ENCODE data around the gene LAMC3.

DNA sequence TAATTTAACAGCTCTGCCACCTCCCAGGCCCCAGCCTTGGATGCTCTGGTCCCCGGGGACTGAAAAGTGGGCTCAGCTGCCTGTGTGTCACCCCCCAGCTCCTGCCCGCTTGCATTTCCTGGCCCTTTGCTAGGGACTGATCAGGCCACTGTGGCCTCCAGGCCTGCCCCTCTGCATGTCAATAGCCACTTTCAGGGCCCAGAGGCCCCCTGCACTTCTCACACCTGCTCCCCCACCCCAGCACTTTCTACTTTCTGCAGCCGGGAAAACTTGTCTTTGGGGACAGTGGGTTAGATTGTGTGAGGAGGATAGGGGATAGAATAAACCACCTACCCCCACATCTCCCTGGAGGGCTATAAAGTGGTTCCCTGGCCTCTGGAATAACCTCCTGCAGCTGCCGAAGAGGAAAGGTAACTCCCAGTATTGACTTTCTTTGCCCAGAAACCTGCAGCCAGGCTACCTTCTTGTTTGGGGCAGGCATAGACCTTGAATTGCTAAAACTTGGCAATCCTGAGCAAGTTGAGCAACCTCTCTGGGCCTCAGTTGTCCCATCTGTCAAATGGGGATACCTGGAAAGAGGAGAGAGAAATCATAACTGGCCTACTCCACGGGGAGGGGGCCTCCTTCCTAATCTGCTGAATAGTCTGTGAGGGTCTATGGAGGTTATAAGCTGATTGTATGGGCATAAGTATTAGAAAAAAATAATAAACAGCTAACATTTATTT lies 95.2 kb downstream of the LAMC3 start:
- TF ChIP-seq, protein P1, sequence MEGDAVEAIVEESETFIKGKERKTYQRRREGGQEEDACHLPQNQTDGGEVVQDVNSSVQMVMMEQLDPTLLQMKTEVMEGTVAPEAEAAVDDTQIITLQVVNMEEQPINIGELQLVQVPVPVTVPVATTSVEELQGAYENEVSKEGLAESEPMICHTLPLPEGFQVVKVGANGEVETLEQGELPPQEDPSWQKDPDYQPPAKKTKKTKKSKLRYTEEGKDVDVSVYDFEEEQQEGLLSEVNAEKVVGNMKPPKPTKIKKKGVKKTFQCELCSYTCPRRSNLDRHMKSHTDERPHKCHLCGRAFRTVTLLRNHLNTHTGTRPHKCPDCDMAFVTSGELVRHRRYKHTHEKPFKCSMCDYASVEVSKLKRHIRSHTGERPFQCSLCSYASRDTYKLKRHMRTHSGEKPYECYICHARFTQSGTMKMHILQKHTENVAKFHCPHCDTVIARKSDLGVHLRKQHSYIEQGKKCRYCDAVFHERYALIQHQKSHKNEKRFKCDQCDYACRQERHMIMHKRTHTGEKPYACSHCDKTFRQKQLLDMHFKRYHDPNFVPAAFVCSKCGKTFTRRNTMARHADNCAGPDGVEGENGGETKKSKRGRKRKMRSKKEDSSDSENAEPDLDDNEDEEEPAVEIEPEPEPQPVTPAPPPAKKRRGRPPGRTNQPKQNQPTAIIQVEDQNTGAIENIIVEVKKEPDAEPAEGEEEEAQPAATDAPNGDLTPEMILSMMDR (IDR thresholded peaks at IDR 0.05) = no peak
- no peak for TF ChIP-seq POLR2A (IDR thresholded peaks at IDR 0.05)
